GM19468 (cell line): Measurements from ENCODE around the gene CPNE5.

Experiments used
- ATAC-seq: cut with Tn5 transposase; IDR thresholded peaks from one replicate; pipeline ENCODE4 v1.9.1; 2021; ENCODE audit warnings: mild to moderate bottlenecking, moderate library complexity, moderate number of reproducible peaks; ENCODE audit not compliant: unreplicated experiment; ENCODE audit errors: extremely low read depth

Gene CPNE5

GRCh38 chr6:36794713-36795065 lies 44.6 kb downstream of the CPNE5 start:
- no peak for ATAC-seq

DNA sequence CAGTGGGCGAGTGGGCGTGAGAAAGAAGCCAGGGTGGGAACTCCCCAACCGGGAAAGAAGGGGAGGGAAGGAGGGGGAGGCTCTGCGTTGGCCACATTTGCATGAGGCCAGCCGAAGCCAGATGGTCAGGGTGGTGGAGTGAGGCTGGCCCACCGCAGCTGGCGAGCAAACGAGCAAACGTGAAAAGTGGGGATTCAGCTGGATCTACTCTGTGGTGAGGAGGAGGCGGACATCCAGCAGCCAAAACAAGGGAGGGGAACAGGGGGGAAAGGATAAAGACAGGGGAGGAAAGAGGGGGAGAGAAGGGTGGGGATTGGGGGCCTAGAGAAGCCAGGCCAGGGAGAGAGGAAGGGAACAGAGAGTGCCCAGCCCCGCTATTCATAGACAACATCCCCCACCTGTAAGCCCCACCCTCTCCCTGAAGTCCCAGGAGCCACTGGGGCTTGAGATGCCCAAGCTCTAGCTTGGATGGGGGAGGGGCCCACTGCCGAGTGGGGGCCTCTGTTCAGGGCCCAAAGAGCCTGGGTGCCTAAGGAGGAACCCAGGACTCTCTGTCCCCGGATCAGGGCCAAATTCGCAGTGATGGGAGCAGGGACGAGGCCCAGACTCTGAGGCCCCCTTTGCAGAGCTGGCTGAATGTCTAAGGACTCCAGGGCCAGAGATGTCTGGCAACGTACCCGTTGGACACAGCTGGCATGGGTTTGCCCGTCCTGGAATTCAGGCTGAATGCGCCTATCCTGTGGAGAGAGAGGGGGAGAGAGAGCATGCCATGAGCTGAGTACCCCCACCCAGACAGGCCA lies 45.1 kb downstream of the CPNE5 start:
- no peak for ATAC-seq

DNA sequence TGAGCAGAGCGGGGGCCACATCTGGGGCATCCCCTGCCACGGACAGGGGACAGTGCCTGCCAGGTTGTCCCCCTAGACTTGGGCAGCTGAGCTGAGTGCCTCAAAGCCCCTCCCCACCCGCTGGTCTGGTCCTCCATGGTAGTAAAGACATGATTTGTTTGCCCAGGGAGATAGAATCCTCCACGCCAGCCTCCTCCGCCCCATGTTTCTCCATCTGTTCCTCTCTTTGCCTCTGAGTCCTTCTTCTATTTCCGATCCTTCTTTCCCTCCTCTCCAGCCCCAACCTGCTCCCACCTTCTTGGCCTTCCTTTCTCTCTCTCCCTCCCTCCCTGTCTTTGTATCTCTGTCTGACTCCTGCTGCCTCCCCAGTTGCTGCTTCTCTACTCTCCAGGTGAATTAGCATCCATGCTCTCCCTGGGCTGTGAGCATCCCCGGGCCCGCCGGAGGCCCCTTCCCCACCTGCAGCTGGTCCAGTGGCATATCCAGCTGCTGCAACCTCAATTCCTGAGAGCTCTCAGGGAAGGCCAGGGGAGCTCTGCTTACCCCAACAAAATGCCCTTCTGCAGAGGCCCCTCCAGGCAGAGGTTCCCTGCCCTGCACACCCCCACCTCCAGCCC lies 45.8 kb downstream of the CPNE5 start:
- no peak for ATAC-seq

DNA sequence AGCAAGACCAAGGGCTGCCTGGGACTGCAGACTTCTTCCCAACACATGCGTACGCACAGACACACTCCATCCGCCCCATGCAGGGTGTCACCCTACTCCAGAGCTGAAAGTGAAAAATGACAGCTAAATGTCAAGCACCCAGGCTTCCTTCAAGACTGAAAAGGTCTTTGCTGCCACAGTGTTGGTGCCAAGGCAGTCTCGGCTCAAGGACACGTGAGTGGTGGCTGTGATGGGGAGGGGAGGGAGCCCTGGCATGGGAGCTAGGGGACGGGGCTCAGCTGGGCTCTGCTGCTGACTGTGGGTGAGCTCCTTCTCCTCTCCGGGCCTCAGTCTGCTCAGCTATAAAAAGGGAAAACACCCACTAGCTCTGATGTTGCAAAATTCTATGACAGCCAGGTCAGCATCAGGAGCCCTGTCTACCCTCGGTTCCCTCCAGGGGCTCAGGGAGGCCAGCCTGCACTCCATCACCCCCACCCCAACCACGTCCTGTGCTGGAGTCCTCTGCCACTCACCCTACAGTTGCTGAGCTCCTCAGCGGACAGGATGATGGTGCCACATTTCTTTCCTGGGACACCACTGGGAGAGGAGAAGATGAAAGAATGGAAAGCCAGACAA lies 47.6 kb downstream of the CPNE5 start:
- no peak for ATAC-seq

- ATAC-seq = no peak
Observed at GRCh38 chr6:36791085-36791484, 48.2 kb downstream of the CPNE5 start.

- ATAC-seq = no peak
Observed at GRCh38 chr6:36788768-36789167, 50.5 kb downstream of the CPNE5 start.

GRCh38 chr6:36788186-36788585 lies 51.1 kb downstream of the CPNE5 start:
- no peak for ATAC-seq

DNA sequence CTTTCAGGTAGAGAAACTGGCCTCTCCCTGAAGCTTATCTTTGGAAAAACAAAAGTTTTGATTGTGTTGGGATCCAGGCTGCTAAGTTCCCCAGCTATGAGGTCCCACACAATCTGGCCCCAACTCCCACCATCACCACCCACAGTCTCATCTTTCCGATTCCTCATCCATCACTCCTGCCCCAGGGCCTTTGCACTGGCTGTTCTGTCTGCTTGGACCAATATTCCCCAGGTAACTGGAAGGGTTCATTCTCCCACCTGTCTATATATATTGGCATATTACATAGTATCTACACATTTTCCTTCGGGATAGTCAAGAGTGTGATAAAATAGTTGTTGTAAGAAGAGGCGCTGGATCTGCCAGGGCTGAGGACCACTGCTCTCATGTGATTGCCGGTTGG lies 52.0 kb downstream of the CPNE5 start:
- no peak for ATAC-seq

DNA sequence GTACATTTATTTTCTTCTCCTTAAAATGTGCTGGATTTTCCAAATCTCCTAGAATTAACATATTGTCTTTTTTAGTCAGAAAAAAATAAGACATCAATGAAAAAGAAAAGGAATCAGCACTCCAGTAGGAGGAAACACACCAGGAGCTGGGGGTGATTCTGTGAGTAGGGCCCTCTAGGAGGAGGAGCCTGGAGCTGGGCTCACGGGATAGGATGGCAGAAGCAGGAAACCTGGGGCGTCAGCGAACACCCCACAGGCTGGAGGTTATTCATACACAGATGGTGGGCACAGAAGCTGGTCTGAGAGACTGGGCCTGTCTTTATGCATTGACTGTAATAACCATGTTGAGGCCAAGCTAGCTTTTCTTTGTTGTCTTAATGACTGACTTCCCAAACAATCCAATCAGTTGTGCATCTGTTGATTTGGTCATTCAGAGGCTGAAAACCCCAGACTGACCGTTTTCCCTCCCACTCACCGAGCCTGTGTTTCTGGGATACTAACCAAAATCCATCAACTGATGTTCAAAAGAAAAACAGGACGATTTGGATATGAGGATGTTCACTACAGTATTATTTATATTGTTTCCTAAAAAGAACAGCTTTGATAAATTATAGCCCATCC lies 53.1 kb downstream of the CPNE5 start:
- no peak for ATAC-seq

DNA sequence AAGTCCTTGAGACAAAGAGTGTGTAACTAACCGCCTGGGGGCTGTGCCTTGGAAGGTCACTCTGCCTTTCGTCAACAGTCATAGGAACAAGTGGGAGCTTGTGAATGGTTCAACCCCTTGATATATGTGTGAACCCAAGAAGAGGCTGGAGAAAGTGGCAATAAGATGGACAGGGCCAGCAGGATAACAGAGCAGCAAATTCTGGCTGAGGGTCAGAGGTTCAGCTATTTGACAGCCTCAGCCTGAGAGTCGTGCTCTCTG lies 54.9 kb downstream of the CPNE5 start:
- no peak for ATAC-seq

- no peak for ATAC-seq
Observed at GRCh38 chr6:36783603-36784375, 55.5 kb downstream of the CPNE5 start.

- no peak for ATAC-seq
Observed at GRCh38 chr6:36781669-36782068, 57.6 kb downstream of the CPNE5 start.

DNA sequence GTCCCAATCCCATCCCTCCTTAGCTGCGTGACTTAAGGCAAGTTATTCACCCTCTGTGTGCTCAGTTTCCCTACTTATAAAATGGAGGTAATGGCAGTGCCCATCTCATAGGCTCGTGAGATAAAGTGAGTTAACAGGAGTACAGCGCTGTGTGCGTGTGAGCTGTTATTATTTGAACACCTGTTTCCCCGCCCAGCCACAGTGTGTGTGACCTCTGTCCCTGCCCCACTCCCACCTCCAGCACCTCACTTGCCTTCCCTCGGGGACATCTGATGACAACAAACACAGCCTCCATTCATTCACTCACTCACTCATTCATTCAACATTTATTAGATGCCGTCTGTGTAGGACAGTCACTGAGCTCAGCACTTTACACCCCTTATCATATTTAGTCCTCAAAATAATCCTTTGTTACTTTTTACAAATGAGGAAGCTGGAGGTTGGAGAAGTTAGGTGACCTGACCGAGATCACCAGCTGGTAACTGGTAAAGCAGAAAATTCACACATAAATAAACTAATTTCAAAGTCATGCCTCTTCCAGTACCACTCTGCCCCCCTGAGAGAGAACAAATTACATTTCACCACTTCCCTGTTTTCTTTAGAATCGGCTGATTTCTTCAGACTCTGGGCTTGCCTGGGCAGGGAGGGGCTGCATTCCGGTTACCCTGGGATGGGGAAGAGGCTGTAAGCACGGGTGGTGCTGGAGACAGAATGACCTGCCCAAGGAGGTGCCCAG lies 58.6 kb downstream of the CPNE5 start:
- no peak for ATAC-seq

DNA sequence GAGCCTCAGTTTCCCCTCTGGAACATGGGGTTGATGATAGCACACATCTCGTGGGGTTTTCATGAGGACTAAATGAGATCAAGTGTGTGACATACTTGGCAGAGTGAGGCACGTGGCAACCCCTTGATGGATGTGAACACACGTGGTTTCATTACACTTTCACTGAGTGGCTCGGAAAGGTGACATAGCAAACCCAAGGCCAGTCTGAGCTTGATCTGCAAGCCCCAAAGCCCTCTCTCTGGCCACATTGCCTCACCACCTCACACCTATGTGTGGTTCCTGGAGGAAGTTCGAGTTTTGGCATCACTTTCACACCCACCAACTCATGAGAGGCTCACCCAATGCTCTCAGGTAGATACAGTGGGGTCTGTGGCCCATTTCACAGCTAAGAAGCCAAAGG lies 60.0 kb downstream of the CPNE5 start:
- ATAC-seq = no peak

DNA sequence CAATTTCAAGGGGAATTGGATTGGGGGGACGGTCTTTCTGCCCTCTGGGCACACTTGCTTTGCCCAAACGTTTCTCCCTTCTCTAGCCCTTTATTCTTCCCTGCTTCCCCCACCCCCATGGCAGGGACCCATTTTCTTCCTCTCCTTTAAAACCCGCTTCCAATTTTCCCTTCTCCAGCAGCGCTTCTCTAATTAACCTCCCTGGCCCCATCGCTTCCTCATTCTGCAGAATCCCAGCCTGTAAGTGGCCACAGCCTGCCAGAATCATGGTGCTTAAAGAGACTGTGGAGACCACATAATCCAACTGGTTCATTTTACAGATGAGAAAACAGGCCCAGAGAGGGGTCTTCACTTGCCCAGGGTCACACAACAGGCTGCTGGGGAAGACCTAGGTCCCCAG lies 61.4 kb downstream of the CPNE5 start:
- ATAC-seq = no peak

GRCh38 chr6:36776167-36776566 lies 63.1 kb downstream of the CPNE5 start:
- no peak for ATAC-seq

DNA sequence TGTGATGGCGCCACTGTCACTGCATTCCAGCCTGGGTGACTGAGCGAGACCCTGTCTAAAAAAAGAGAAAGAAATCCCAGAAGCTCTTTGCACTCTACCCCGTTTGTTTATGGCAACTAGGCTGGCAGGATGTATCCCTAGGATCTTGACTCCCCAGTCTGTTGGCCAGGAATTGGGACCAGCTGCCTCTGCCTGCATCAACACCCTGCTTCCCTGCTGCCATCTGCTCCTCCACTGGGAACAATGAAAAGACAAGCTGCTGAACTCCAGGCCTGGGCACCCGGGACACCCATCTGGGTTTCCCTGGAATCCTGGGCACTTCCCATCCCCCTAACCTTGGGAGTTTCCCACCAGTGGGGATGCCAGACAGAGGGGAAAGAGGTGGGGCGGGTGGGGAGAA lies 64.9 kb downstream of the CPNE5 start:
- no peak for ATAC-seq

- ATAC-seq = no peak
Observed at GRCh38 chr6:36772397-36772796, 66.8 kb downstream of the CPNE5 start.

DNA sequence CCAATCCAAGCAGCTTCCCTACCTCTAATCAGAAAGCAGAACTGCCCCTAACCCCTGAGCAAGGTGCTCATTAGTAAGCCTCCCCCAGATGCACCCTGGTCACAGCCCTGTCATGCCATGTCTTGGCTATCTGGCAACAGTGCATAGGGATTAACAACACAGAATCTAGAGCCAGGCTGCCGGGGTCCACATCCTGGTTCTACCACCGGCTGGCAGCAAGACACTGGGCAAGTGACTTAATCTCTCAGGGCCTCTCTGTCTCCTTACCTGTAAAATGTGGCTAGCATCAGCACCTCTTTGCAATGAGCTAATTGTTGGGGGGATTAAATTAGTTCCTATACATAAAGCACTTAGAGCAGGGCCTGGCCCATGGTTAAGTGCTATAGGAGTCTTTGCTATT lies 68.1 kb downstream of the CPNE5 start:
- no peak for ATAC-seq
